Fibroblast of skin of left biceps (primary cell): ENCODE results near the gene COPB2.
"Not testable (repeated sequence)": the region's sequence is repeated elsewhere in the genome, so short reads cannot be mapped to it uniquely, and the experiment has no call there.

Experiments used
- DNase-seq, 2 experiments: peaks; one replicate each; pipeline ENCODE4 v3.0.0-alpha.2; 2013; ENCODE audit warnings: low read depth in 2 of 2

COPB2 gene

GRCh38 chr3:139378587-139379241 lies 10.7 kb downstream of the COPB2 start:
- no peak for DNase-seq

GRCh38 chr3:139377378-139377777 lies 12.1 kb downstream of the COPB2 start:
- DNase-seq, result no peak

GRCh38 chr3:139374099-139374498 lies 15.3 kb downstream of the COPB2 start:
- DNase-seq, result no peak

DNA sequence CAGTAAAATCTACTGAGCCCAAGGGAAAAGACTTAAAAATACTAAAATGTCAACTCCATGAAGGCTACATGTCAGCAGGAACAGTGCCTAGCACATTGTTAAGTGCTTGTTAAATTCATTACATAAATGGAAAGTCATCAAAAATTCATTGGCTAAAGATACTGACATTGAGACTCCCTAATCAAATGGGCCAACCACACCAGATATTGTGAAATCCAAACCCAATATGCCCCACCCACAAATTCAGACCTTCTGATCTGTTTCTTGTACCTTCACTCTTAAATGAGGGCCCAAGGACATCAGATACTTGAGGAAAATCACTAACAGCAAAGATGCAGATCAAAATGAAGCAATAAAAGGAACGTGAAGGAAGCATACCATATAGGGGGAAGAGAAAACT lies 24.9 kb downstream of the COPB2 start:
- DNase-seq, result no peak

GRCh38 chr3:139361276-139361675 lies 28.2 kb downstream of the COPB2 start:
- DNase-seq, result no peak

DNA sequence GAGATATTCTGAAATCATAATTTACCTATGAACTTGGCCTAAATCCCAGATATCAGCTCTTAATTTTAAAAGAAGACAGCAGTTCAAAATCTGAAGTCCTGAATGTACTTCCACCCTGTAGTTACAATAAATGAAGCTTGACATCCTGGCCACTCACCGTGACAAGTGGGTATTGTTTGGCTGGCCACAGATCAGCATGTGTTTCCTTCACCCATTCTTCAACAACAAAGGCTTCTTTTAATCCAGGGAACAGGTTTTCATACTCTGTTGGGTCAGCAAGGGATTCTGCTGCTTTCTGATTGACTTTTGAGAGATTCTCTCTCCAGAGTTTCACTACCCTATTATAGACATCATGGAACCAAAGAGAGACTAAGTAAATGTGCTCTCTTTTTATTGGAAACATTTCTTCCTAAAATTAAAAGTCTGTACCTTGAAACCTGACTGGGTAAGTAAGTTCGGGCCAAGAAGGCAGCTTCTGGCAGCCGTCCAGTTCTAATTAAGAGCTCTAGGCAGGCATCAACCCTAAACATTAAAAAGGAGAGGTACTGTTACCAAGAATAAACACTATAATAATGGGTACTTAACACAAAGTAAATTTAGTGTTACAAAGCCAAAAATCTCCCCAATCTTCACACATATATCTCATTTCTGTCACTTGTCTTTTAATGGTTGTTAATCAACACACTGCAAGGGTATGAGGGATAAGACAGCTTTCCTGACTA lies 30.4 kb downstream of the COPB2 start:
- no peak for DNase-seq

- DNase-seq, result no peak
Measured at GRCh38 chr3:139357899-139358298, 31.5 kb downstream of the COPB2 start.

- no peak for DNase-seq
Measured at GRCh38 chr3:139355891-139356290, 33.6 kb downstream of the COPB2 start.

DNA sequence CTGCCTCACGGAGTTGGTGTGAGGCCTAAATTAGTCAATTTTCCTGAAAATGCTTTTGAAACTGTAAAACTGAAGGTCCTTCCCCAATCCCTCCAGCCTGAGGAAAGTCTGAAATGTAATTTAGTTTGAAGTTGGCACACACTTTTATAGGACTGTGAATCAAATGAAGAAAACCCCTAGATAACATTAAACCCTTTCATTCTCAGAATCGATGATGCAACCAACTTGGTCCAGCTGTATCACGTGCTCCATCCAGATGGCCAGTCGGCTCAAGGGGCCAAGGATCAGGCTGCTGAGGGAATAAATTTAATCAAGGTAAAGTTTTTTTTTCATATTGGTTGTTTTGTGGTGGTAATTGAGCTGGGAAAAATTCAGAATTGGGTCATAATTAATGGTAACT lies 34.0 kb downstream of the COPB2 start:
- no peak for DNase-seq

GRCh38 chr3:139354661-139355060 lies 34.8 kb downstream of the COPB2 start:
- no peak for DNase-seq

- peak; percentile 15 to 19 for DNase-seq
Measured at GRCh38 chr3:139353920-139354556, 35.4 kb downstream of the COPB2 start.

GRCh38 chr3:139346771-139347170 lies 42.7 kb downstream of the COPB2 start:
- no peak for DNase-seq

DNA sequence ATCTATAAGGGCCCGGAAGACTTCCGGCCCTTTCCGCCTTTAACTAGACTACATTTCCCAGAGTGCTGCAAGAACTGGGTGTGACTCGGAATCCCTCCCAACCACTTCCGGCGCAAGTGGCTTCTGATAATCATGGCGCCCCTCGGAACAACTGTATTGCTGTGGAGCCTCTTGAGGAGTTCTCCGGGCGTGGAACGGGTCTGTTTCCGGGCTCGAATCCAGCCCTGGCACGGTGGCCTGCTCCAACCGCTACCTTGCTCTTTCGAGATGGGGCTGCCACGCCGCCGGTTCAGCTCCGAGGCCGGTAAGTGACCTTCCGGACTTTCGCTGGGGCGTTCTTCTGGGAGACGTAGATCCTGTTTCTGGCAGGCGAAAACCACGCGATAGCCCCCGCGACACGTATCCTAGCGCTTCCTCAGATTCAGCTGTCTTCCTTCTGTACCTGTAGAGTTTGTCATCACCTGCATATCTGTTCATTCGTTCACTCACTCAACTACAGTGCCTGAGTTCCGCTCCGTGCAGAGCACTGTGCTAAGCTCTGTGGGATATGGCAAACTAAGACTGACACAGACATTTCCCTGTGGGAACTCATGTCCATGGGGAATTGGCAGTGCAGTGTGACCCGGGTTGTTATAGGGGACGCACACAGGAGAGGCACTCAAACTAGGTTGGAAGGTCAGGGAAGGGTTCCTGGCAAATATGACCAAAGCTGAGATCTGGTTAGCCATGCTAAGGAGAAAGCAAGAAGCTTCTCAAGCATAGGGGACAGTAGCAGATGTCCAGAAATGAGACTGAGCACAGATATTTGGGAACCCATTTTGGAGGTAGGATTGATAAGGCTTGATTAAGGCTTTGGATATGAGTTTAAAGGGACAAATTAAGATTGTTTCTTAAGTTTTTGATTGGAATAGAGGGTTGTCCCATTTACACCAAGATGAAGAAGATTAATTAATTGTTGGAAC lies 45.3 kb downstream of the COPB2 start, which contains the start of gene MRPS22:
Gene MRPS22, plus strand, starts transcription at position 126 of the 962 bp plus-strand sequence. Its CDS starts 7 bp downstream, at position 133.
- peak; percentile 59 to 64 for DNase-seq

GRCh38 chr3:139342054-139342453 lies 47.4 kb downstream of the COPB2 start:
- DNase-seq, result no peak

DNA sequence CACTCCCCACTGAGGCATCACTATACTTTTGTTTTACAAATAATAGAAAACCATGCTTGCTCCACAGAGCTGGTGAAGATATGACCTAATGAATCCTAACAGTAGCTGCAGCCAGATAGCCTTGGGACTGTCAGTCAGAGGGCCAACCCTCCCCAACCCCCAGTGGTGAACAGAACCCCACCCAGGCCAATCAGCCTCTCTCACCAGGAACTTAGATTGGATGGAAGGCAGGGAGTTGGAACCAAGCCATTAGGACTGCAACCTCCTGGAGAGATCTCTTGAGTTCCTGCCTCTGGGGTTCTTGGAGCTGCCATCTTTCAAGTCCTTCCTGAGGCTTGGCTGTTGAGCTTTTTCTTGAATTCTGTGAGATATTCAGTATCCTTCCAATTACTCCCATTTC lies 48.7 kb downstream of the COPB2 start:
- no peak for DNase-seq

GRCh38 chr3:139339219-139339906 lies 50.1 kb downstream of the COPB2 start:
- DNase-seq, result no peak

DNA sequence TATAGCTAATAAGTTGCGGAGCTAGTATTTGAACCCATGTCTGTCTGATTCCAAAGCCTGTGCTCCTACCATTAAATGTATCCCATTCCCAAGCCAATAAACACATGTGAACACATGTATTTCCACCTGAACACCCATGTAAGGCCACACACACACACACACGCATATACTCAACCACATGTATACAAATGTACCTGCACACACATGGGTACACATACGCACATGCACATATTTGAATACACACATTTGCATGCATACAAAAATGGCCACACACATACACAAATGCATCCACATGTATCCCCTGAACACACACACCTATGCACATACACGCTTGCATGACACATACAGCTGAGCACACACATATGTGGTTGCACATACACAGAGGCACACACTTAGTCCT lies 51.0 kb downstream of the COPB2 start:
- no peak for DNase-seq

DNA sequence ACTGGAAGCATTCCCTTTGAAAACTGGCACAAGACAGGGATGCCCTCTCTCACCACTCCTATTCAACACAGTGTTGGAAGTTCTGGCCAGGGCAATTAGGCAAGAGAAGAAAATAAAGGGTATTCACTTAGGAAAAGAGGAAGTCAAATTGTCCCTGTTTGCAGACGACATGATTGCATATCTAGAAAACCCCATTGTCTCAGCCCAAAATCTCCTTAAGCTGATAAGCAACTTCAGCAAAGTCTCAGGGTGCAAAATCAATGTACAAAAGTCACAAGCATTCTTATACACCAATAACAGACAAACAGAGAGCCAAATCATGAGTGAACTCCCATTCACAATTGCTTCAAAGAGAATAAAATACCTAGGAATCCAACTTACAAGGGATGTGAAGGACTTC lies 54.8 kb downstream of the COPB2 start:
- not testable (repeated sequence) for DNase-seq

DNA sequence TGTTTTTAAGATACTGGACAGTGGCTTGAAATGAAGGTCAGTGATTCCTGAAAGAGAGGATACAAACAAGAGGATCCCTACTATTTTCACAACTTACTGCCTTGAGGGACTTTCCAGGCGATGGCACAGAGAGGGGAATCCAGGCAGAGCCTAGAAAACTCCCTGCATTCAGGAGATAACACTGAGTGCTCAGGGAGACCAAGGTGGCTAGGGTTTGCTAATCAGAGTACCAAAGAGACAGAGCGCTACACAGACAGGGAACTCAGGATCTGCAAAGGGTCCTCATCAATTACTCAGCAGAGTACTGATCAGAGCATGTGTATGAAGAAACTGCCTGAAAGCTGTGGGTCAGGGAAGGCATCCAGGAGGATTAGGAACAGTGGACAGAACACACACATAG lies 57.4 kb downstream of the COPB2 start:
- no peak for DNase-seq

DNA sequence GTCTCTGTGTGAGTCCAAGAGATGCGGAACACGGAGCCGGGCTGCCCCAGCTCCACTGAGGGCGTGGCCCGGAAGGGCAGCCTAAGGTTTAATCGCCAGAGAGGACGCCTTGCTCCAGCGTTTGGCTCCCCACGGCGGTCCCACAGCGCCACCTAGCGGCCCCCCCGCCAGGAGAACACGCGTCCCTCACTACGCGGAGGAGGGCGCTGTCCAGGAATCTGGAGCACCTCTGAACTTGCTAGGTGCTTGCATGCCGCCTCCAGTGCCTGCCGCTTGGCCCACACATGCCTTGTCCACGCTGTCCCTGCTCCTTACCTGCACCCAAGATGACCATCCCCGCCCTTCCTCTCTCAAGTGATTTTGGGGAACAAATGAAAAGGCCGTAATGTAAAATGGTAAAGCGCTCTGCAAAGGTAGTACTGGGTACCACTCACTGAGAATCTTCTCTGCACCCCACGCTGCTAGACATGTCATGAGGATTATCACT lies 60.0 kb downstream of the COPB2 start:
- peak; percentile 26 to 30 for DNase-seq

DNA sequence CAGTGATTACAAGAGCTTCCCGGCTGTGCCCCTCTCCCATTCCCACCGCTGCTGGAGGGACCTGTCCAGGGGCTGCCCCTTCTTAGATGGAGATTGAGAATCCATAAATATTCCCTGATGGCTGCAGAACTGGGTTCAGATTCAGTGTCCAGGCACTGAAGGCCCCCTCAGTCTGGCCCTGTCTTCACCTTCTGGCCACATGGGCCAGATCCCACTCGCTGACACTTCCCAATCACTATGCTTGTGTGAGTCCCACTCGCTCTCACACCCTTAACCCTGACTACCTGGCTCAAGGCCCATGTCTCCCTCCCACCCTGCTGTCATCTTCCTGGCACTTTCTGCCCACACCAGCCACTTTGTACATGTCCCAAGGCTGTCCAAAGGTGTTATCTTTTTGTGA lies 61.1 kb downstream of the COPB2 start:
- no peak for DNase-seq
